Gastroesophageal sphincter (tissue), 4 donors: ENCODE results near the gene ZDHHC13. TPM values are rescaled to one million over a fixed set of nuclear protein-coding genes. Genes with fewer than 3 reads are reported as not detected.

Experiments used
- ATAC-seq: fragments of 150-250 bp; one replicate; pipeline ENCODE4 v1.9.1; 2016; ENCODE audit warnings: mild to moderate bottlenecking, moderate library complexity
- H3K27ac ChIP-seq, 4 donors: fragments of 200-600 bp; sonication (generic) in 3 of 4; 1 replicate in 3 of 4; 2 replicates in 1 of 4; pipeline ENCODE4 v1.5.1; 2016 to 2019
- H3K27me3 ChIP-seq: fragments of 200-600 bp; sonication (generic); one replicate; pipeline ENCODE4 v1.5.1; 2019
- H3K36me3 ChIP-seq, 2 donors: fragments of 200-600 bp; sonication (generic); one replicate each; pipeline ENCODE4 v1.5.1; 2019; ENCODE audit warnings: control low read depth in 1 of 2
- H3K4me1 ChIP-seq, 3 donors: fragments of 200-600 bp; sonication (generic); 1 replicate in 2 of 3; 2 replicates in 1 of 3; pipeline ENCODE4 v1.5.1; 2016 to 2019; ENCODE audit warnings: control low read depth in 2 of 3
- H3K4me3 ChIP-seq, 2 donors: fragments of 200-600 bp; sonication (generic); one replicate each; pipeline ENCODE4 v1.5.1; 2019; ENCODE audit warnings: mild to moderate bottlenecking in 1 of 2, moderate library complexity in 1 of 2
- H3K9me3 ChIP-seq, 3 donors: fragments of 200-600 bp; sonication (generic); one replicate each; pipeline ENCODE4 v1.5.1; 2017 to 2019; ENCODE audit warnings: control low read depth in 2 of 3
- EP300 ChIP-seq: sonication (generic); formaldehyde crosslinking; IDR thresholded peaks from one replicate; pipeline ENCODE4 v1.6.1; 2017; ENCODE audit warnings: antibody characterized with exemption, mild to moderate bottlenecking
- POLR2A ChIP-seq, 2 donors: fragments of 450-650 bp; IDR thresholded peaks; one replicate each; pipeline ENCODE4 v1.6.1; 2017; ENCODE audit warnings: antibody characterized with exemption in 2 of 2, mild to moderate bottlenecking in 2 of 2, moderate library complexity in 1 of 2
- POLR2AphosphoS5 ChIP-seq: sonication (generic); formaldehyde crosslinking; IDR thresholded peaks from one replicate; pipeline ENCODE4 v1.6.1; 2017; ENCODE audit warnings: antibody characterized with exemption
- whole genome bisulfite sequencing, 2 donors: methylation state at CpG; one replicate each; pipeline ENCODE4 v1.1.5; 2018; ENCODE audit warnings: low coverage in 1 of 2; 5-methylcytosine and 5-hydroxymethylcytosine counted together
- total RNA-seq, 4 donors: library from RNA; depleted of rRNA; stranded (reverse); fragments of >200 nt; gene quantifications; one replicate each; pipeline ENCODE4 v1.1.0, GENCODE V29; 2016
- TF ChIP-seq, protein P1 (sequence below), 4 experiments: fragments of 200-600 bp in 2 of 4; fragments of 450-650 bp in 2 of 4; sonication (generic) in 1 of 4; IDR thresholded peaks; one replicate each; pipeline ENCODE4 v1.5.1; 2017 to 2019; ENCODE audit warnings: antibody characterized with exemption in 4 of 4, mild to moderate bottlenecking in 2 of 4, moderate library complexity in 2 of 4

The ZDHHC13 gene
- total RNA-seq, 4 donors from 2014 or later, result 4.8 to 16.9 (median 6.6) TPM

DNA sequence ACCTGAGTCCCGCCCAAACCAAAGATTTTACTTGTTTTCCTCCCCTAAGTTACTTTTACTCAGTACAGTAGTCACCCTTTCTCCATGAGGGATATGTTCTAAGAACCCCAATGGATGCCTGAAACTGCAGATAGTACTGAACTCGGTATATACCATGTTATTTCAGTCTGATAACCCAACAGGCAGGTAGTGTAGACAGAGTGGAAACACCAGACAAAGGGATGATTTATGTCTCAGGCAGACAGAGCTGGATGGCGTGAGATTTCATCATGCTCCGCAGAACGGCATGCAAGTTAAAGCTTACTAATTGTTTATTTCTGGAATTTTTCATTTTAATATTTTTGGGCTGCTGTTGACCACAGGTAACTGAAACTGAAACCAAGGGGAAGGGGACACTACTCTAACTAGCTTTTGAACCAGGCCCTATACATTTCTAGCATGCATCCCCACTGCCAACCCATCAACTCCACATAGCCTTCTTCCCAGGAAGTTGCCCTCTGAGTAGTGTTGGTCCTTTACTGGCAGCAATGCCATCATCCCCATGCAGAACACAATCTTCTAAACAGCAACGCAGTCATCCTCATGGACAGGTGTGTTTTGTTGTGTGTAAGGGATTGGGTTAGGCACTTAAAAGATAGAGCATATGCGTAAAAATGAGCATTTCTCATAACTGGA, 57.1 kb downstream of the ZDHHC13 start:
- 94 to 97% methylated on average over 5 to 7 of the region's 7 CpGs for WGBS, 2 donors
- no peak for ATAC-seq
- no peak overlapping the region for H3K4me3 ChIP-seq
- H3K4me1 ChIP-seq, result no peaks in the 10 kb centered on the region
- H3K27me3 ChIP-seq, result no peaks in the 10 kb centered on the region
- peaks cover 0 to 54% of the 10 kb centered on the region in 2 donors for H3K36me3 ChIP-seq
- no peak overlapping the region for H3K27ac ChIP-seq
- TF ChIP-seq, protein P1, sequence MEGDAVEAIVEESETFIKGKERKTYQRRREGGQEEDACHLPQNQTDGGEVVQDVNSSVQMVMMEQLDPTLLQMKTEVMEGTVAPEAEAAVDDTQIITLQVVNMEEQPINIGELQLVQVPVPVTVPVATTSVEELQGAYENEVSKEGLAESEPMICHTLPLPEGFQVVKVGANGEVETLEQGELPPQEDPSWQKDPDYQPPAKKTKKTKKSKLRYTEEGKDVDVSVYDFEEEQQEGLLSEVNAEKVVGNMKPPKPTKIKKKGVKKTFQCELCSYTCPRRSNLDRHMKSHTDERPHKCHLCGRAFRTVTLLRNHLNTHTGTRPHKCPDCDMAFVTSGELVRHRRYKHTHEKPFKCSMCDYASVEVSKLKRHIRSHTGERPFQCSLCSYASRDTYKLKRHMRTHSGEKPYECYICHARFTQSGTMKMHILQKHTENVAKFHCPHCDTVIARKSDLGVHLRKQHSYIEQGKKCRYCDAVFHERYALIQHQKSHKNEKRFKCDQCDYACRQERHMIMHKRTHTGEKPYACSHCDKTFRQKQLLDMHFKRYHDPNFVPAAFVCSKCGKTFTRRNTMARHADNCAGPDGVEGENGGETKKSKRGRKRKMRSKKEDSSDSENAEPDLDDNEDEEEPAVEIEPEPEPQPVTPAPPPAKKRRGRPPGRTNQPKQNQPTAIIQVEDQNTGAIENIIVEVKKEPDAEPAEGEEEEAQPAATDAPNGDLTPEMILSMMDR (IDR thresholded peaks at IDR 0.05), result no peak
- no peak for TF ChIP-seq POLR2A (IDR thresholded peaks at IDR 0.05)
- no peak for TF ChIP-seq POLR2AphosphoS5
- no peak for TF ChIP-seq EP300
- no peaks in the 10 kb centered on the region for H3K9me3 ChIP-seq

DNA sequence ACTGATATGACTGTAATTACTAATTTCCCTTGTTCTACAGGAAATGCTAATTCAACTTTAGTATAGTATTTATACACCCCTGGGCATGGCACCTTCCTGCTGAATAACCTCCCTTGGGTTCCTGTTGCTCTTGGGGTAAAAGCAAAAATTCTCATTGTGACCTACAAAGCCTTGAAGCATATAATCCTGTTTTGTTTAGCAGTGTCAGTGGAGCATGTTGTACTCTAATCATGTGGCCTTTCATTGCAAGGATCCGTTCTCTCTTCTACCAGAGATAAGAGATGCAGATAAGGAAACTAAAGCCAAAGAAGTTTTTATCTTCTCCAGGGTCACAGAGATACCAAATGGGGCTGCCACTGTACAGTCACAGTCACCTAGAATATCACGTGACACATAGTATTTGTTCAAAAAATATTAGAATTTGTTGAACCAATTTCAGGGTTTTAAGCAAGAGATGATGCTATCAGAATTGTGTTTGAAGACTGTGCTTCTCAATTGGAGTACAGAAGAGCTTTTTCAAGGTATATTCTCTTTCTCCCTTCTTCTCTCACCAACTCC, 59.7 kb downstream of the ZDHHC13 start:
- WGBS, 2 donors, result 81 to 94% methylated on average over 2 of the region's 2 CpGs
- no peak for ATAC-seq
- Histone ChIP-seq H3K9me3 (no peaks in the 10 kb centered on the region), H3K27me3 (no peaks in the 10 kb centered on the region), H3K27ac (no peak overlapping the region), H3K4me1 (no peaks in the 10 kb centered on the region), H3K4me3 (no peak overlapping the region), H3K36me3 (peaks cover 0 to 39% of the 10 kb centered on the region in 2 donors)
- no peak for TF ChIP-seq EP300
- TF ChIP-seq, protein P1 (IDR thresholded peaks at IDR 0.05), result no peak
- no peak for TF ChIP-seq POLR2AphosphoS5
- no peak for TF ChIP-seq POLR2A (IDR thresholded peaks at IDR 0.05)

DNA sequence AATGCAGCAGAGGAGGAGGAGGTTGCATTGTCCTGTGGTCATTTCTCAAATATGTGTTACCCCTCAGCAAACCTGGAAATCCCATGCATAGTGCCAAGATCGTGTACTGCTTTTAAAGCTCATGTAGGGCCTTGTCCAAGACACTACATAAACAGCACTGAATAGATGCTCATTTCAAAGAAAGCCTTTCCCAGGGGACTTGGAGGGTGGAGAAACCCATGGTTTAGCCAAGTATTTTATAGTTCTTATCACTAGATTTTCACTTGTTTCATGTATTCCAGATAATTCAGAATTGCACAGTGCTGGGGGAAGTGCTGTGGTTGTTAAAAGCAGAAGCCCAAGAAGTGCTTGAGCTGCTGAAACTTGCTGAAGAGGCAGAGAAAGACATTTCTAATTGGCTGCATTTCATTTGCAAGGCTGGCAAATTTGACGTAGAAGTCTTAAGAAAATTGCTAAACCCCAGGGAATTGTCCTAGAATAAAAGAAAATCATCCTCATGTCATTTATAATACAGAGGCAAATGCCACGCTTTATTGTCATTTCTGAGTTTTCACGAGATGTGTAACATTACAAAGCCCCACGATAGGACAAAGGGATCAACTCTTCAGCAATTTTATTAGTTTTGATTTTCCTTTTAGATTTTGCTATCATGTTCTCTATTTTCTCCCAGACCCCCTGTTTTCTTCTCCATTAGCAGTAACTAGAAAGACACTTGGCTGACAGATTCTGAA, 64.7 kb downstream of the ZDHHC13 start:
- Histone ChIP-seq H3K9me3 (no peaks in the 10 kb centered on the region), H3K27ac (no peak overlapping the region), H3K27me3 (no peaks in the 10 kb centered on the region), H3K4me1 (no peaks in the 10 kb centered on the region), H3K36me3 (peaks cover 0 to 5% of the 10 kb centered on the region in 2 donors), H3K4me3 (no peak overlapping the region)
- 72 to 79% methylated on average over 5 of the region's 5 CpGs for WGBS, 2 donors
- no peak for TF ChIP-seq EP300
- TF ChIP-seq POLR2AphosphoS5, result no peak
- TF ChIP-seq, protein P1 (IDR thresholded peaks at IDR 0.05), result no peak
- no peak for TF ChIP-seq POLR2A (IDR thresholded peaks at IDR 0.05)
- no peak for ATAC-seq

DNA sequence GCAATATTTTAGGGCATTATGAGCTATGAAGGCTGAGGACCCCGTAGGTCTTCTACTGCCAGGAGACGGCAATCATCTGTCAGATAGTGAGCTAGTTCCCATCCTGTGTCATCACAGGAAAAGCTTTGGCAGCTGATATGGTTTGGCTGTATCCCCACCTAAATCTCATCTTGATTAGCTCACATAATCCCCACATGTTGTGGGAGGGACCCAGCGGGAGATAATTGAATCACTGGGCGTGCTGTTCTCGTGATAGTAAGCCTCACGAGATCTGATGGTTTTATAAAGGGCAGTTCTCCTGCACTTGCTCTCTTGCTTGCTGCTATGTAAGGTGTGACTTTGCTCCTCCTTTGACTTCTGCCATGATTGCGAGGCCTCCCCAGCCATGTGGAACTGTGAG, 66.7 kb downstream of the ZDHHC13 start:
- WGBS, 2 donors, result 62 to 71% methylated on average over 2 to 4 of the region's 7 CpGs
- Histone ChIP-seq H3K27ac (no peak overlapping the region), H3K36me3 (no peaks in the 10 kb centered on the region)

More for the DNA sequence above, 66.7 kb downstream of the ZDHHC13 start:
- TF ChIP-seq, protein P1 (IDR thresholded peaks at IDR 0.05), result no peak
- TF ChIP-seq EP300 (no peak), POLR2A (IDR thresholded peaks at IDR 0.05) (no peak), POLR2AphosphoS5 (no peak)
- no peaks in the 10 kb centered on the region for H3K9me3 ChIP-seq
- ATAC-seq, result no peak
- no peak overlapping the region for H3K4me3 ChIP-seq
- H3K4me1 ChIP-seq, result no peaks in the 10 kb centered on the region
- no peaks in the 10 kb centered on the region for H3K27me3 ChIP-seq
